Heart right ventricle (tissue), 16 donors: ENCODE data around the gene ENTPD1. TPM values are rescaled to one million over a fixed set of nuclear protein-coding genes. Genes with fewer than 3 reads are reported as not detected.

Experiments used
- ATAC-seq, 8 donors: fragments of 200-7000 bp; cut with Tn5 transposase; one replicate each; pipeline ENCODE4 v1.9.1; 2020; ENCODE audit warnings: mild to moderate bottlenecking in 8 of 8, moderate library complexity in 8 of 8, moderate number of reproducible peaks in 1 of 8
- DNase-seq, 2 donors: peaks; one replicate each; pipeline ENCODE4 v3.0.0-alpha.2; 2020
- H3K27ac ChIP-seq, 10 donors: fragments of 200-600 bp; sonication (generic) in 2 of 10; one replicate each; pipeline versions ENCODE4 v1.5.0 to v1.8.0; 2020 to 2022; ENCODE audit warnings: mild to moderate bottlenecking in 3 of 10
- H3K27me3 ChIP-seq, 7 donors: fragments of 200-600 bp; one replicate each; pipeline ENCODE4 v1.8.0; 2021 to 2022; ENCODE audit warnings: mild to moderate bottlenecking in 2 of 7
- H3K36me3 ChIP-seq, 9 donors: fragments of 200-600 bp; sonication (generic) in 1 of 9; one replicate each; pipeline versions ENCODE4 v1.5.0 to v1.8.0; 2020 to 2022; ENCODE audit warnings: mild to moderate bottlenecking in 2 of 9
- H3K4me1 ChIP-seq, 9 donors: fragments of 200-600 bp; sonication (generic) in 1 of 9; one replicate each; pipeline versions ENCODE4 v1.5.0 to v1.8.0; 2020 to 2022; ENCODE audit warnings: mild to moderate bottlenecking in 4 of 9
- H3K4me3 ChIP-seq, 10 donors: fragments of 200-600 bp; sonication (generic) in 2 of 10; one replicate each; pipeline versions ENCODE4 v1.5.0 to v1.8.0; 2020 to 2022; ENCODE audit warnings: mild to moderate bottlenecking in 7 of 10, moderate library complexity in 2 of 10
- H3K9me3 ChIP-seq, 11 donors: fragments of 200-600 bp in 10 of 11; sonication (generic) in 2 of 11; one replicate each; pipeline versions ENCODE4 v1.5.0 to v1.8.0; 2013 to 2022; ENCODE audit warnings: mild to moderate bottlenecking in 2 of 11, control low read depth in 1 of 11, moderate library complexity in 1 of 11
- WGBS, 2 donors: extraction: QIAGEN DNeasy Blood & Tissue Kit; methylation state at CpG; one replicate each; pipeline ENCODE4 v1.1.7; 2013; ENCODE audit warnings: inconsistent platforms in 1 of 2; 5-methylcytosine and 5-hydroxymethylcytosine counted together
- intact Hi-C, 10 donors: fragments of 100-400 bp; cut with DNase I; formaldehyde crosslinking; loops; one replicate each; pipeline versions ENCODE4 v1.11.1 to v1.14.2; 2022
- polyA plus RNA-seq, 2 donors: library from polyadenylated mRNA; stranded (reverse); fragments of 200-250 nt; gene quantifications; one replicate each; pipeline ENCODE4 v1.2.3, GENCODE V29; 2013
- total RNA-seq, 10 donors: library from RNA; stranded (reverse); fragmentation: NEBNext Ultra II Directional in 3 of 10; extraction: Animal tissue kit (Norgen Biotek cat#: 25700) in 3 of 10; gene quantifications; one replicate each; pipeline versions ENCODE4 v1.2.1 to v1.2.4, GENCODE V29; 2021 to 2023
- TF ChIP-seq, protein P1 (sequence below), 9 donors: fragments of 200-600 bp; sonication (generic) in 2 of 9; IDR thresholded peaks; one replicate each; pipeline versions ENCODE4 v1.5.0 to v1.8.0; 2021 to 2022; ENCODE audit warnings: antibody characterized with exemption in 9 of 9, mild to moderate bottlenecking in 5 of 9, moderate library complexity in 1 of 9
- donor health status: Arrhythmogenic right ventricular cardiomyopathy.
- donor health status: ischemic (EF 13 %, LVEDD 7.1; RV severe dilation, severe dysfunction).
- donor health status: healthy with polysubstance abuse.
- donor health status: DM: no; HTN: yes; CAD: no.
- donor health status: DM: no; HTN: no; CAD: no.
- donor health status: ischemic (EF 25% LVEDD 6.9; RV normal size, moderate dysfunction).
- donor health status: ischemic (EF 25% LVEDD 5.7; RV mildly dilated, moderate dysfunction).
- donor health status: healthy.
- donor health status: DM: yes; HTN: yes; CAD: no.
- donor health status: Ischemic cardiomyopathy.
- donor health status: ischemic (EF 35%, LVEDD 5.7; RV mildly dilated, moderate dysfunction).
- donor health status: nonischemic (EF 11% LVEDD 7.7; RV severe dilation, severe dysfunction).
- donor health status: DM: yes; HTN: yes; CAD: no.
- donor health status: PGD.
- donor health status: ischemic (EF 29% LVEDD 5.4; RV normal size, mild dysfunction).
- donor health status: nonischemic (EF 23%, LVEDD 6.1; RV moderate dilation, normal function).

The ENTPD1 gene
- total and polyA plus RNA-seq, 12 donors = 4.2 to 13.0 (median 9.1) TPM

DNA sequence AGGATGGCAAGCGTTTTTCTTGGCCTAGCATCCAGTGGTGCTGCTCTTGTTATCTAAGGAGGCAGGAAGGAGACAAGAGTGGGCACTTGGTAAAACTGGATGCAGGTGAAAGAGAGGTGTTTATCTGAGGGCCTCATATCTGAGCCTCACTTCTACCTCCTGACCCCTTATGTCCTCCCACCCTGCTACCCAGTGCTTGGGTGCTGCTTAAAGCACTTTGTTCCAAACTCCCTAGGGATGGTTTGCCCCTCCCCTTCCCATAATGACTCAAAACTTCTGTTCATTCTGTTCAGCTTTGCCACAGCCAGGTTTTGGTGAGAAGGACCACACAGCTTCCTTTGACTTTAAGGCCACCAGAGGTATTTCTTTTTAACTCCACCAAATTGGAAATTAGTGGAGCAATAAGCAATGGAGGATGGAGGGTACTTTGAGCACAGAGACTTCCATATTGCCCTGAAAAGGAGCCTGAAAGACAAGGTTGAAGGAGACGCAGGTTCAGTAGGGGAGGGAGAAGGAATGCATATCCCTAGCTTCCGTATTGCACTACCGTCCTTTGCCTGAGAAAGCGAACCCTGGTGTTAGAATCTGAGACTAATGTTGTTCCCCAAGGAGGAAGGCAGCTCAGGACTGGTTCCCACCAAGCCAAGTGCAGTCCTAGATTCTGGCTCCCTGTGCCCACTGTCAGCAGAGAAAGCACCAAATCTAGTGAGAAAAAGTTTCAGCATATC, 30.1 kb downstream of the ENTPD1 start:
- no peak overlapping the region for H3K4me3 ChIP-seq
- DNase-seq = no peak
- ATAC-seq = no peak
- intact Hi-C loops = no loop called here
- H3K36me3 ChIP-seq = no peaks in the 10 kb centered on the region
- TF ChIP-seq, protein P1, sequence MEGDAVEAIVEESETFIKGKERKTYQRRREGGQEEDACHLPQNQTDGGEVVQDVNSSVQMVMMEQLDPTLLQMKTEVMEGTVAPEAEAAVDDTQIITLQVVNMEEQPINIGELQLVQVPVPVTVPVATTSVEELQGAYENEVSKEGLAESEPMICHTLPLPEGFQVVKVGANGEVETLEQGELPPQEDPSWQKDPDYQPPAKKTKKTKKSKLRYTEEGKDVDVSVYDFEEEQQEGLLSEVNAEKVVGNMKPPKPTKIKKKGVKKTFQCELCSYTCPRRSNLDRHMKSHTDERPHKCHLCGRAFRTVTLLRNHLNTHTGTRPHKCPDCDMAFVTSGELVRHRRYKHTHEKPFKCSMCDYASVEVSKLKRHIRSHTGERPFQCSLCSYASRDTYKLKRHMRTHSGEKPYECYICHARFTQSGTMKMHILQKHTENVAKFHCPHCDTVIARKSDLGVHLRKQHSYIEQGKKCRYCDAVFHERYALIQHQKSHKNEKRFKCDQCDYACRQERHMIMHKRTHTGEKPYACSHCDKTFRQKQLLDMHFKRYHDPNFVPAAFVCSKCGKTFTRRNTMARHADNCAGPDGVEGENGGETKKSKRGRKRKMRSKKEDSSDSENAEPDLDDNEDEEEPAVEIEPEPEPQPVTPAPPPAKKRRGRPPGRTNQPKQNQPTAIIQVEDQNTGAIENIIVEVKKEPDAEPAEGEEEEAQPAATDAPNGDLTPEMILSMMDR (IDR thresholded peaks at IDR 0.05) = no peak
- H3K27me3 ChIP-seq = no peaks in the 10 kb centered on the region
- peaks cover 0 to 57% (median 0%) of the 10 kb centered on the region in 9 donors for H3K4me1 ChIP-seq
- H3K27ac ChIP-seq = no peak overlapping the region
- no peaks in the 10 kb centered on the region for H3K9me3 ChIP-seq
- WGBS, 2 donors = 81% methylated on average over 5 of the region's 5 CpGs

DNA sequence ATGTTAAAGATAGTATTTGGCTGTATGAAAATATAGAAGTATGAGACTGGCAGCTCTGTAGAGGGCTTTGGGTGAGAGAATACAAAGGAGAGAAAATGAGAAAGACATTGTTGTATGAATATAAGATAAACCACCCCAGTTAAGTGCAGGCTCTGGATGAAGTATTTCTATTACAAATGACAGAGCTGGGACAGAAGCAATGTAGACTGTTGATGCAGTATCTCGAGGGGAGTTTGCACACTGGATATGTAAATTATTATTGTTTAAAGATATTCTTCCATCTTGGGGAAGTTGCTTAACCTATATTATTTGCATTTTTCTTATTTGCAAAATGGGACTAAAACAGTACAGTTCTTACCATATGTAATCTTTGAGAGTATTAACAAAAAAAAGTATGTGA, 31.5 kb downstream of the ENTPD1 start:
- no peak for ATAC-seq

DNA sequence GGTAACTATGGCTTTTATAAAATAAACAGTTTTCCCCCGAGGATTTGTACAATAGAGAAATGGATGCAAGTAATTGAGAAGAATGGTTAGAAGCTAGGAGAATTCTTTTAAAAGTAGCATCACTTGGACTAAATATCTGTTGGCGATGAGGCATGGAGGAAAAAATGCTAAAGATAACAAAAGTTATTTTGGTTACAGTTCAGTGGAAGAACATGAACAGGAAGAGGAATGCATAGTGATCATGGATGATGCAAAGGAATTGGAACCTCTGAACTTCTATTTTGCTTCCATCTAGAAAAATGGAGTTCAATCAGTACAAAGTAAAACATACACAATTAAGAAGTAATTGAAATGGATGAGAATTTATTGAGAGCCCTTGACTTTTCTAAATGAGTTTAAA, 32.9 kb downstream of the ENTPD1 start:
- 51 to 58% methylated on average over 2 of the region's 2 CpGs for WGBS, 2 donors
- Histone ChIP-seq H3K4me1 (peaks cover 0 to 61% (median 16%) of the 10 kb centered on the region in 9 donors), H3K4me3 (no peak overlapping the region), H3K36me3 (no peaks in the 10 kb centered on the region), H3K27me3 (no peaks in the 10 kb centered on the region), H3K27ac (peak overlapping the region in 1 of 10 donors; percentile 20), H3K9me3 (no peaks in the 10 kb centered on the region)
- TF ChIP-seq, protein P1 (IDR thresholded peaks at IDR 0.05) = no peak
- intact Hi-C loops = no loop called here
- DNase-seq (no peak), ATAC-seq (no peak)

More for the DNA sequence above, 31.5 kb downstream of the ENTPD1 start:
- Histone ChIP-seq H3K4me1 (peaks cover 0 to 61% (median 4%) of the 10 kb centered on the region in 9 donors), H3K36me3 (no peaks in the 10 kb centered on the region), H3K27ac (no peak overlapping the region), H3K4me3 (no peak overlapping the region), H3K9me3 (no peaks in the 10 kb centered on the region), H3K27me3 (no peaks in the 10 kb centered on the region)
- TF ChIP-seq, protein P1 (IDR thresholded peaks at IDR 0.05) = no peak
- 86 to 90% methylated on average over 1 of the region's 1 CpG for WGBS, 2 donors
- no peak for DNase-seq
- intact Hi-C loops = no loop called here

DNA sequence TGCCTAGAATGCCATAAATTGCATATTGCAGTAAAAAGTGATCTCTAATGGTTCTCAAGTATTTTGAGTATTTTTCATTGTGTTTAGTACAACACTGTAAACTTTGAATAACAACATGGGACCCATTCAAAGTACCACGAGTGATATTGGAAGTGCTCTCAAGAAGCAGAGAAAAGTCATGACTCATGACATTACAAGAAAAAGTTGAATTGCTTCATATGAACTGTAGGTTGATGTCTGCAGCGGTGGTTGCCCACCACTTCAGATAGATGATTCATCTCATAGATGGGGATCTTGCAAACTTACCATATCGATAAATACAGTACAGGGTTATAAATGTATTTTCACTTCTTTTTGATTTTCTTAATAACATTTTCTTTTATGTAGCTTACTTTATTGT, 33.9 kb downstream of the ENTPD1 start:
- intact Hi-C loops = loop anchor here in 1 of 10 donors (5.0 kb wide), 1 partner anchor 33 kb away; the partner anchor contains the start of gene ENTPD1
- no peaks in the 10 kb centered on the region for H3K9me3 ChIP-seq
- ATAC-seq (no peak), DNase-seq (no peak)
- WGBS, 2 donors = 85 to 92% methylated on average over 3 of the region's 3 CpGs
- H3K27me3 ChIP-seq = no peaks in the 10 kb centered on the region
- H3K4me3 ChIP-seq = no peak overlapping the region
- H3K4me1 ChIP-seq = peaks cover 0 to 61% (median 21%) of the 10 kb centered on the region in 9 donors
- H3K36me3 ChIP-seq = no peaks in the 10 kb centered on the region
- TF ChIP-seq, protein P1 (IDR thresholded peaks at IDR 0.05) = no peak
- H3K27ac ChIP-seq = no peak overlapping the region
